GM10847 (cell line): Measurements from ENCODE around the gene BPIFB4.

Experiments
- POLR2A ChIP-seq: IDR thresholded peaks from 2 replicates; pipeline ENCODE4 v1.6.1; 2011; ENCODE audit not compliant: insufficient read length; ENCODE audit errors: extremely low read depth

Gene BPIFB4

DNA sequence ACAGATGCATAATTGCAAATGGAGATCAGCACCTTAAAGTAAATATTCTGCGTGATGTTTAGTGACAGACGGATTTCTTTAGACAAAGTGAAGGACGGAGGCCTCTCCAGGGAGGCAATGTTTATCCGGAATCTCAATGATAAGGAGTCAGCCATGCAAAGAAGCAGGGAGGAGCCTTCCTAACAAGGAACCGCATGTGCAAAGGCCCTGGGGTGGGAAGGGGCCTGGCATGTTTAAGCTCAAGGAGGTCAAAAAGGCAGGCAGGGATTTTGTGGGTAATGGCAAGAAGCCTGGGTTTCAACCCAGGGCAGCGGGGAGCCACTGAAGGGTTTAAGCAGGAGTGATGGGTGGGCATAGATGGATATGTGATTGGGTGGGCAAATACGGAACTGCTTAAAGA lies 25.1 kb upstream of the BPIFB4 start:
- TF ChIP-seq POLR2A, result no peak

DNA sequence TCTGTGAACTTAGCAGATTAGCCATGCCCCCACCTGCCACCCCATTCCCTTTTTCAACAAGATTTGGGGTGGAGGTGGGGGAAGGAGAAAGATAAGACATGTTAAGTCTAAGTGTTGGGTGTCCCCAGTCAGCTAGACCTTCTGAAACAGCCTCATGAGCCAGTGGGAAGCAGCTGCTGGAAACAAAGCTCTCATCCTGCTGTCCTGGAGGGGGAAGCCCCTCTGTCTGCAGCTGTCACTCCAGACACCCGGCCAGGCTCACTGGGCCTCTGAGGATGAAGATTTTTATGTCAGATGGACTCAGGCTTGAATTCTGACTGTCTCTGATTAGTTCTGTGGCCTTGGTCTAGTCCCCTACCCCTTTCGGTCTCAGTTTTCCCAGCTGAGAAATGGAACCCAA lies 24.7 kb upstream of the BPIFB4 start:
- no peak for TF ChIP-seq POLR2A

DNA sequence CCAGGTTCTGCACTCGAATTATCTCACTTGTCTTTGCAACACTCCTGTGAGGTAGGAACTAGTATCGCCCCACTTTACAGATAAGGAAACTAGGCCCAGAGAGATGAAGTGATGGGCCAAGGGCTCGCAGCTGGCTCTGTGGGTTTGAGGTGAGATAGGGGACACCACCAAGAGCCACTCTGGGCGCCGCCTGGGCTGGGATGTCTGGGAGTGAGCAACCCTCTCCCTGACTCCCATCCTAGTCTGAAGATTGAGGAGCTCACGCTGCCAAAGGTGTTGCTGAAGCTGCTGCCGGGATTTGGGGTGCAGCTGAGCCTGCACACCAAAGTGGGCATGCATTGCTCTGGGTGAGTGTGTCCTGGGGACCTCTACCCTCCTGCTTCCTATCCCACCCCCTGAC lies 20.3 kb upstream of the BPIFB4 start:
- no peak for TF ChIP-seq POLR2A

DNA sequence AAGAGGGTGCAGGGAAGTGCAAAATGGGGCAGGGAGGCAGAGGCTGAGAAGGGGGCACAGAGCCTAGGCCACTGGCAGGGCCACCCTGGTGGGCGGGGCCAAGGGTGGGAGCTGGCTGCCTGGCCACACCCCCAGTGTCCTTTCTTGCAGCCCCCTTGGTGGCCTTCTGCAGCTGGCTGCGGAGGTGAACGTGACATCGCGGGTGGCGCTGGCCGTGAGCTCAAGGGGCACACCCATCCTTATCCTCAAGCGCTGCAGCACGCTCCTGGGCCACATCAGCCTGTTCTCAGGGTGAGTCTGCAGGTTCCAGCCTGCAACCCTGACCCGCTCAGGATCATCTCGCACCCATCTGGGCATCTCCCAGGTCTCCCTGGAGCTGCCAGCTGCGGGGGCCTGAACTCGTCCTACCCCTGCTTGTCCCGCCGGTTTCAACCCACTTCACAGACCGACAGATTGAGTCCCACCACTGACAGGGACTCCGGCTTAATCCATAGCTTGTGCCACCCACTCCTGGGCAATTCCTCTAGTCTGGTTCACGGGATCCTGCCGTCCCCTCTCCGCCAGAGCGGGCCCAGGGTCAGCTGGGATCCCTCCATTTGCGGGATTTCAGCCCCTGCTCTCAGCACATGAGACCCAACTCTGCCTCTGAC lies 19.6 kb upstream of the BPIFB4 start:
- TF ChIP-seq POLR2A, result no peak

DNA sequence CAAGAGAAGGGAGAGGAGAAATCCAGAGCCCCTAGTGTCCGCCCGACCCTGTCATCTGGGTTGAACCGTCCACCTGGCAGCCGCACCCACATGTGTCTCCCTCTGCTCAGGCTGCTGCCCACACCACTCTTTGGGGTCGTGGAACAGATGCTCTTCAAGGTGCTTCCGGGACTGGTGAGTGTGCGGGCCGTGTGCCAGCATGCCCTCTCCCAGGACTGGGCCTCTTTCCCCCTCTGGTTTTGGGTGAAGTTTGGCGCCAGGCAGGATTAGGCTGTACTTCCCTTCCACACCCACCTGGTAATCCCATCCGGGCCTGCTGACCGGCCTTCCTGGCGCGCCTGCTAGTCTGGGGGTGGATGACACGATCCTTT lies 17.8 kb upstream of the BPIFB4 start:
- TF ChIP-seq POLR2A, result no peak

DNA sequence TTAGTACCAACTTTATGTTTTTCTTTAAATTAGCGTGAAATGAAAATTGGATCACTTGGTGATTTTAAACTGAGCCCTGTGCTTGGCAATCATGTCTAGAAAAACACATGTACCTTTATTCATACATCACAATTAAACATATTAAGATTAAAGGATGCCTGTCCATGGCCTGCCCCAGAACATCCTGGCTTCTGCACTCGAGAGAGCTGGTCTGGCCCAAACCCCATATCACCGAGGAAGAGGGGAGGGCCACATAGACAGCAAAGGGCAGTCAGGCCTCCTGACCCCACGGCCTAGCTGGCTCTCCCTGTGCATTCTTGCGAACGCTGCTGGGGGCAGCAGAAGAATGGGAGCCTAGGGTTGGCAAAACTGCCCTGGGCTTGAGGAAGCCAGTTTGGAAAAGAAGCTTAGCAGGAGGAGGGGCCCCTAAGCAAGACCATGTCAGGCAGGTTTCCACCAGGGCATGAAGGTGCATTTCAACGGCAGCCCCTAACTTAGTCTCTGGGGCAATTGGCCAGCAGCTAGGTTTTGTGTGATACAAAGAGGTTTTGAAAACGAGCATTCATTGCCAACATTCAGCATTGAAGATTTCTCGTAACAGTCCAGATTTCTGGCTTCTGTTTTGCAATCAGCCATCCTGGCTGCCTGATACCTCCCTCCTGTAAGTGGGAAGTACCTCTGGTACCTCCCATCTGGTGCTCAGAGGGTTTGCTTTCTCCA lies 17.2 kb upstream of the BPIFB4 start:
- TF ChIP-seq POLR2A, result no peak

DNA sequence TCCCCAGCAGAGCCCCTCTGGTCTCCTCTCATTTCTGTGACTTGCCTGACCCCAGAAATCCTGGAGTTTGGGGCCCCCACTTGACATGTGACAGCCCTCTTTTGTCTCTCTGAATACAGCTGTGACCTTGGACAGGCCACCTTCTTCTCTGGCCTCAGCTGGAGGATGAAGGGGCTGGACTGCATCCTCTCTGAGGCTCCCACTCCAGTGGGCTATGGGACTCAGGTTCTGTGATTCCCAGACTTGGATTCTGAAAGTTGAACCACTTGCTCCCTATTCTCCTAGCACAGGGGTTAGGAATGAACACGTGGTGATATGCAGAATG lies 16.7 kb upstream of the BPIFB4 start:
- no peak for TF ChIP-seq POLR2A

DNA sequence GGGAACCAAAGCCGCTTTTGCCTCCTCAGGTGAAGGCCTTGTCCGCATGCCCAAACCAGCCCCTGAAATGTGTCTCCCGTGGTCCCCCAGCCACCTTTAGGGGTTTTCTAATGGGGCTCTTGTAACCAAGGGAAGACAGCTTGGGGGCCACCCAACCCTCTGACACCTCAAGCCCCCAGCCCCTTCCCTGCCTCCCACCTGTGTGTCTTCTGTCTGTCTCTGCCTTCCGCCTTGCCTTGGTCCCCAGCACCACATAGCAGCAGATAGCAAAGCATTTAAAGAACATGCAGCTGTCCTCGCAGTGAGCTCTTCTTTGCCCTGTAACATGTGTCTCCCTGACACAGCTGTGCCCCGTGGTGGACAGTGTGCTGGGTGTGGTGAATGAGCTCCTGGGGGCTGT lies 16.2 kb upstream of the BPIFB4 start:
- TF ChIP-seq POLR2A, result no peak

DNA sequence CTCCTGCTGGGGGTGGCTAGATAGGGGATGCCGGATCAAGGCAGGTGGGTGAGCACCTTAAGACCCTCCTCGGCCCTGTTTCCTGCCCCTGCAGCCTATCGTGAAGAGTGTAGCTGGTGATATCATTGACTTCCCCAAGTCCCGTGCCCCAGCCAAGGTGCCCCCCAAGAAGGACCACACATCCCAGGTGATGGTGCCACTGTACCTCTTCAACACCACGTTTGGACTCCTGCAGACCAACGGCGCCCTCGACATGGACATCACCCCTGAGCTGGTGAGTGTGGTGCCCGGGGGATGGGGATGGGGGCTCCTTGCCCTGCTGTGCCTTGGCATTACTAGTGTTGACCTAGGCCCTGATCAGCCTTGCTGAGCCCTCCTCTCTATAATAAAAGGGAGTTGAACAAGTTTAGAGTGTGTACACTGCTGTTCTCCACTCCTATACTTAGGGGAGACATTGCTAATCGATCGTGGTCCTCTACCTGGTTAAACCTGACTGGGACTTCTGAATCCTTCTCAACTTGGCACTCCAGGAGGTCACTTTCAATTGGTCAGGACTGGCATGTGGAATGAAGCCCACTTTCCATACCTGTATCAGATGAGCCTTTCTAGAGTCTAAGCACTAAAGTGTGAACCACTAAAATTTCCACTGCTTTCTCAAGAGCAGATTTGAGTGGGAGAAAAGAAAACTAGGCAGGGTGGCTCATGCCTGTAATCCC lies 14.7 kb upstream of the BPIFB4 start:
- TF ChIP-seq POLR2A, result no peak

DNA sequence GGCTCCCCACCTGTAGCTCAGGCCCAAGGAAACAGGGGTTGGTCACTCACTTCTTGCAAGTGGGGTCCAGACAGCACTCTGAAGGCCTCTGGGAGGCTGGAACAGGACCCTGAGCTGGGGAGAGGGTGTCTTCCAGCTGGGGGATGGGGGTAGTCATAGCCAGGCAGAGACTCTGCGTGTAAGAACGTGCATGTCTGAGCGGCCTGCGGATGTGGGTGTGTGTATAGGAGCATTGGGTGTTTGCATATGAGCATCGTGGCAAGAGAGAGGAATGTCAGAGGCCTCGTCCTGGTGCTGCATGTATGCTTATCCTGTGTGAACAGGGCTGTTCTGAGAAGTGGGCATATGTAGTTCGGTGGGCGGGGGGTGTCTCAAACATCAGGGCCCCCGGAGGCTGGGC lies 13.7 kb upstream of the BPIFB4 start:
- no peak for TF ChIP-seq POLR2A

DNA sequence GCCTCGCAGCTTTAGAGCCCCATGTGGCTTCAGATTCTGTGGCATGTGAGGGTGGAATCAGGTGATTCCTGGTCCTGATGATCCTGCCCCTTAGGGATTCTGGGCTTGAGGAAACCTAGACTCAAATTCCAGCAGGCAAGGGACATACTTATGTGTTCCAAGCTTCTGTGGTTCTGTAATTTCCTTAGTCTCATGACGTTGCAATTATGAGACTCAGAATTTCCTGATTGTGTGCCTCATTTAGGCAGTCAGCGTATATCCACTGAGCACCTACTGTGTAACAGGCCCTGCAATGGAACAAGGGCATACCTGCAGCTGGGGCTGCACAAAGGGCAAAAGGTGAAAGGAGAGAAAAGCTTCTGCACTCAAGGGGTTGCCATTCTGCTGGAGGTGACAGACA lies 11.6 kb upstream of the BPIFB4 start:
- TF ChIP-seq POLR2A, result no peak

DNA sequence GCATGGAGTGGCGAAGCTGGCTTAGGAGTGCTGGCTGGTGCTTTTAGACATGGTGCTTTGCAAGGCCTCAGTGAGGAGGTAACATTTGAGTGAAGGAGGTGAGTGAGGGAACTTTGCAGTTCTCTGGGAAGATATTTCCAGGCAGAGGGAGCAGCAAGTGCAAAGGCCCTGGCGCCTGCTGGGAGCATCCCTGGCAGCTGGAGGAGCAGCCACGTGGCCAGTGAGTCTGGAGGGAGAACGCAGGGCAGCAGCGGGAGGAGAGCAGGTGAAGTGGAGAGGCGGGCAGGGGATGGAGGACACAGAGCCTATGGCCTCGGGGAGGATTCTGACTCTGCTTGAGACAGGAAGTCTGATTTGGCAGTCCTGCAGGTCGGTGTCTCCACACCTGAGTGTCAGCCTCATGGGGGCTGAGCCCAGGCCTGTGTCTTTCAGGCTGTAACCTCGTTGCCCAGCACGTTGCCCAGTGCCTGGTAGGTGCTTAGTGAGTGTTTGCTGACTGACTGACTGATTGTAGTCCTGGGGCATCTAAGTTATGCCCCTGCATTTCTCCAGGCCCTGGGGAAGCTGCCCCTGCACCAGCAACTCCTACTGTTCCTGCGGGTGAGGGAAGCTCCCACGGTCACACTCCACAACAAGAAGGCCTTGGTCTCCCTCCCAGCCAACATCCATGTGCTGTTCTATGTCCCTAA lies 11.0 kb upstream of the BPIFB4 start:
- TF ChIP-seq POLR2A, result no peak

DNA sequence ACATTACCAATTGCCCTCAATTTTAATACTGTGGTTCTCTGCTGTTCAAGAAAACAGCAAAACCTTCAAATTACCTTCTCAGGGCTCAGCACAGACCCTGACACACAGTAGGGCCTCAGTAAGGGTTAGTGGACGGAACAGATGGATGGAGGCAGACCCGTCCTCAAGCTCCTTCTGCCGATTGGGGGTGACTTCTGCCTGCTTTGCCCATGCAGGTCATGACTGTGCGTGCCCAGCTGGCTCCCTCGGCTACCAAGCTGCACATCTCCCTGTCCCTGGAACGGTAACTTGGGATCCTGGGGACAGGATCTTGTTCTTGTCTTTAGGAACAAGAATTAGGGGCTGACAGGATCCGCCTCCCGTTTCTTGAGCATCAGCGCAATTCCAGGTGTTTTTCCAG lies 9.8 kb upstream of the BPIFB4 start:
- TF ChIP-seq POLR2A, result no peak

DNA sequence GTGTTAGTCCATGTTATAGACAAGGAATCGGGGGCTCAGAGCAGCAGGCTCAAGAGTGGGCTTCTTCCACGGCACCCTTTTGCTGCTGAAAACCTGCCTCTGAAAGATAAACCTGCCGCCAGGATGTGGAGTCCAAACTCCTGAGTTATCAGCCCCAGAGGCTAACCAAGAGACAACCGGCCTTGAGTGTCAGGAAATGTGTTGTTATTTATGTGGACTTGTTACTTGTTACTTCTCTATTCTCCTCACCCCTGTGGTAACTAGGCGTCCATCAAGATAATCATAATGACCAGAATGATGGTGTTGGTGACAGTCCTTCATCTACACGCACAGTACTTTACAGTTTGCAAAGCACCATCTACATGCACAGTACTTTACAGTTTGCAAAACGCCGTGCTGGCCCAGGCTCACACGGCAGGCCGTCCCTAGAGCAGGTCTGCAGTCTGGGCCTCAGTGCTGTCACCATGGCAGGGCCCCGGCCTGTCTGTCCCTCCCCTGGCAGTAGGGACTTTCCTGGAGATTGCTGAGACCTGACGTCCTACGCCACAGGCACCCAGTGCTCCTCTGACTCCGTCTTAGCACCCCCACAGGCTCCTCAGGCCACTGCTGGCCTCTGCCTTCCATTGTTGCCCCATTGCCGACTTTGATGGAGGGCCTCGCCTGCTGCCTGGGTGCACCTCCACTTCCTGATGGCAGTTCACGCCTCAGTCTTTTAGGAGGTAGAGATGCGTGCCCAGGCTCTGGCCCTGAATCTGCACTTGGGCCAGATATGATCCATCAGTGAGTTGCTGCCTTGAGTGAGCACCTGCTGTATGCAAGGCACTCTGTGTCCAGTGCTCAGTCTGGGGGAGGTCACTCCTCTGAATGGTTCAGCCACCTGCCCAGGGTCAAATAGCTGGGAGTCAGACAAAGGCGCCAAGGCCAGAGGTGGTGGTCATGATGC lies 9.1 kb upstream of the BPIFB4 start:
- TF ChIP-seq POLR2A, result no peak

DNA sequence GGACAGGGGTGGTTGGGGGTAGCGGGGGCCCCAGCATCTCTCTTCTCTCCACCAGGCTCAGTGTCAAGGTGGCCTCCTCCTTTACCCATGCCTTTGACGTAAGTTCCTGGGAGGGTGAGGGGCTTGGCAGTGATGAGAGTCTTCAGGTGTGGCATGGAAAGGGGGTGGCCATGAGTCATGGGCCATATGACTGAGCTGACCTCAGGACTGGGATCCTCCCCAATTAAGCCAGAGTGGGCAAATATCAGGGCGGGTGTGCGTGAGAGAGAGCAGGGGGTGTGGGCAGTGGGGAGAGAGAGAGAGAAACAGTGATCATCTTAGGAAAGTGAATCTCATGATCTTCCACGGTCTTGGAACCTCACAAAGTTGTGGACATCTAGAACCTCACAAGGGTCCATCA lies 8.2 kb upstream of the BPIFB4 start:
- TF ChIP-seq POLR2A, result no peak

DNA sequence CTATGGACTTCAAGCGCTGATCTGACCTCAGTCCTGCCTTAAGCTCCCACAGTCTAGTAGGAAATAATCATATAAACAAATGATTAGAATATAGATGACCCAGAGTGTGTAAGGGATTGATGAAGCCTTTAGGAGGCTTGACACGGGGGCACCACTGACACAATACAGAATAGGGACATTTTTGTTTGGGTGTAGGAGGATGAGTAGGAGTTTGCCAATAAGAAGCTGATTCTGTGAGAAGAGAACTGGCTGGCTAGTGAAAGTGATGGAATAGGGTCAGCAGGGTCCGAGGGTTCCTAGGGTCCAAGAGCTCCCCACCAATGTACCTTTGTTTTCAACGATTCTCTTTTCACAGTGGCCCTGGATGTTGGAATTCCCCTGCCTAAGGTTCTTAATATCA lies 7.1 kb upstream of the BPIFB4 start:
- no peak for TF ChIP-seq POLR2A

DNA sequence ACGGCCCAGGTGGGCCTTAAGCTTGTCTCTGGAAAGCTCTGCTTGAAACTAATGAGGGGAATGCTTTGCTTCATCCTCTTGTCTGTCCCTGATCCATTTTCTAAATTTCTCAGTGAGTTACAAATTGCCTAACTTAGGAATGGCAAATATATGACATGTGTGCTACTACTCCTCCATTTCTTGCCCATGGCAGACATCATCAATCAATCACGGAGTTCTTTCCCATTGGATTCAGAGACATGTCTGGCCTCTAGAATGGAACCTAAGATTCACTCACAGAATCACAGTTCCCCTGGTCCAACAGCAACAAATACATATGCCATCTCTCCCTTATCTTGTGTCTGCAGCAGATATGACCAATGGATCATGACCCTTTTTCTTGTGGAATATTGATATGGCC lies 6.6 kb upstream of the BPIFB4 start:
- TF ChIP-seq POLR2A, result no peak
